SHP77 (cell line): ENCODE data around the gene FBXW7.

Experiments used
- DNase-seq, 2 experiments: peaks; one replicate each; lab custom pipeline; 2025; lab: John Stamatoyannopoulos, UW

Gene FBXW7

DNA sequence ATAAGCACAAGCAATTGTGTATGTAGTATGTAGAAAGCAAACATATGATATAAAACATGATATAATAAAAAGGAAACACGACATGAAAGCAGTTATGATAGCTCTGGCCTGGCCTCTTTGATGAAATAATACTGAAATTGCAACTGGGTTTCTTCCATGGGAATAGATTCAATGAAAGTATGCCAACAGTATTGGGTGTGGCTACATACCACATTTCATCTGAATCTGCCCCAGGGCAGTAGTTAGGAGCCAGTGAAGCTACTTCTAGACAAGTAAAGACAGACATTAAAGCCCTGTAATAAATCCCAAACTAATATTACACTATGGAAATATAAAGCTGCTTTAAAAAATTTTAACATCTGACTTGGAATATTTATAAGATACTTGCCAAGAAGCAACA is 207.3 kb downstream of the FBXW7 start:
- DNase-seq, result no peak

DNA sequence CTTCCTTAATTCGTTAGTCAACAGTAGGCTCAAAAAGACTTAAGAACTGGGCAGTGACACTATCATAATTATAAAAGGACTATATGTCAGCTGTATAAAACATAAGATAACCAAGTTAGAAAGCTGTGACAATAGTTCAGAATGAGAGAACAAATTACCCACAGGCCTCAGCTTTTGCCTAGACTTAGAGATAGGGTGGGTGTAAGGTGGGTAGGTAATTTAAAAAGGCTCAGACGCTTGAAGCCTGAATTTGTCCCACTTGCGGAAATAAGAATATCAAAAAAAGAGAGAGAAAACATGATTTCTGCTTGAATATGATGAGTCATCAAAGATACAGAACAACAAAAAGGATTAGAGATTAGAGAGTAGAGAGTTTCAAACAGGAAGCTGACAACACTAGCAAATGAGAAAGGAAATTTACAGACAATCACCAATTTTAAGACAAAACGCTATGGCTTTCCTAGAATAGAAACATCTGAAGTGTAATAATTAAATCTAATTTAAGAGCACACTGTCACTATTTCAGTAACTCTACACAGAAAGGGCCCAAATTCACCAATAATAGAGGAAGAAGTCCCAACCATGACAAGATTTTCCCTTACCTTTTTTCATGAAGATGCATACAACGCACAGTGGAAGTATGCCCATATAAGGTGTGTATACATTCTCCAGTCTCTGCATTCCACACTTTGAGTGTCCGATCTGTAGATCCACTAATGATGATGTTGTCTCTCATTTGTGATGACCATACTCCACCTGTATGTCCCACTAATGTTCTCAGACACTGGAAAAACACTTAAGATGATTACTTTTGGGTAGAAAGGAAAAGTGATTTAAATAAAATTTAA is 208.1 kb downstream of the FBXW7 start:
- DNase-seq, result no peak

DNA sequence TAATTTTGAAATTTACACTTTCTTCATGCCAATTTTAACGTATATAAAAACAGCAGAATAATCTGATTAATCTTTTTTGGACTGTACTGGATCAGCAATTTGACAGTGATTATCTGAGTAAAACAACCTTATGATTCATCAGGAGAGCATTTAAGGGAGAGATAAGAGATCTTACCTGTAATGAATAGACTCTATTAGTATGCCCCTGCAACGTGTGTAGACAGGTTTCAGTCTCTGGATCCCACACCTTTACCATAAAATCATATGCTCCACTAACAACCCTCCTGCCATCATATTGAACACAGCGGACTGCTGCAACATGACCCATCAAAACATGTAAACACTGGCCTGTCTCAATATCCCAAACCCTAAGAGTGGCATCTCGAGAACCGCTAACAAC is 210.1 kb downstream of the FBXW7 start:
- DNase-seq, result no peak

DNA sequence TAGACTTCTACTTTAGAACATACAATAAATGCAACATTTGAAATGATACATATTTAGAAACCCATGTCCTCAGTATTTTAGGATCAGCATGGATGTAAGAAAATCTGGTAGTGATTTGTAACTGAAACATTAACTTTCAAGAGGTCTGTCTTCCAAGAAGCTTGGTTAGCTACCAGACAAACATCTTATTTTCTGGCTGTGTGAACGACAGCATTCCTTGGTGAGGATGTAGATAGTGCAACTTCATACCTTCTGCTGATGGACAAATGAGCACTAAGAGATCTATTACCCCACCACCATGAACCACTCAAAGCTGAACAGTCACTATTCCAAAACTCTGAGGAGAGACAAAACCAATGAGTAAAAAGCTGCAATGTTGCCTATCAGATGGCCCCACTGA is 212.7 kb downstream of the FBXW7 start:
- DNase-seq, result no peak

DNA sequence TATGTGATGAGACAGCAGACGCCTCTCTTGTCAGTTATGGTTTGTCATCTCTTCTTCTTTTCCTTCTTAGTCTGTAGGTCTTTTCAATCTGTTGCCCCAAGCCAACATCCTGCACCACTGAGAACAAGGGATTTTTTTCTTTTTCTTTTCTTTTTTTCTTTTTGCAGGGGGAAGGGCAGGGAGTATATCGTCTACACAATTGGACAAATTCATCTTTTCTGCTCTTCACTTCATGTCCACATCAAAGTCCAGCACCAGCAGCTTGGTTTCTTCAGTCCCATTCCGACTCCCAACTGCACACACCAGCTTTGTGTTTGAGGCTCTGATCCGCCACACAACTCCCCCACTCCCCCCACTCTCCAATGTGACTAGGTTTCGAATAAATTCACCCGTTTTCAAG is 213.2 kb downstream of the FBXW7 start:
- DNase-seq, result no peak

DNA sequence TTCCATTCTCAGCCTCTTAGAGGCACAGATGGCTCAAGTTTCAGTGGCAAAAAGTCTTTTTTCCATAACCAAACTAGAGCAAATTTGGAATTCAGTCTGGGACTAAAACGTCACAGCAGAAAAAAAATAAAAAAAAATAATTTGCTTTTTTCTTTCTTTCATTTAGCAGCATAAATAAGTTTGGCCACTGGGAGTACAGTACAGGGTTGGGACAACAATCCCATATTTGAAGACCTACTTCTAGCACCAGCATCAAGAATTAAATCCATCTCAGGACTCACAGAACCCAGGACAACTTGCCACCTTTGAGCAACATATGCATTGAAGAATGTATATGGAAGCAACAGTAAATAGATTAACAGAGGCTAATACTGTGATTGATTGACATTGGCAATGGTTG is 214.0 kb downstream of the FBXW7 start:
- no peak for DNase-seq

DNA sequence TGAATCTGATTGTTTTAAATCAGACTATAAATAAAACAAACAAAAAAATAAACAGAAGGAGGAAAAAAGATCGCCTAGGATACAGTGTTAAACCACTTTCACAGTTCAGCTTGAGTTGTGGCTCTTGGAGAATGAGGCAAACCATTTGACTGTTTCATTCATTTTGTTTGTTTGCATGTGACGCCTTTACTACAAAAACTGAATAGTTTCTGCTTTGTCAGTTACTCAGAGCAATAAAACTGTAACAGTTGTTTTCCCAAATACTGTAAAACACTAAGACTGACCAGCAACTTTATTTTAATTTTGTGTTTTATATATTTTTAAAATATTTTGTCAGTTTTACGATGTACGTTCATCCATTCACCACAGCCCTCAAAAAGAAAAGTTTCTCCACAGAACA is 214.5 kb downstream of the FBXW7 start:
- no peak for DNase-seq

DNA sequence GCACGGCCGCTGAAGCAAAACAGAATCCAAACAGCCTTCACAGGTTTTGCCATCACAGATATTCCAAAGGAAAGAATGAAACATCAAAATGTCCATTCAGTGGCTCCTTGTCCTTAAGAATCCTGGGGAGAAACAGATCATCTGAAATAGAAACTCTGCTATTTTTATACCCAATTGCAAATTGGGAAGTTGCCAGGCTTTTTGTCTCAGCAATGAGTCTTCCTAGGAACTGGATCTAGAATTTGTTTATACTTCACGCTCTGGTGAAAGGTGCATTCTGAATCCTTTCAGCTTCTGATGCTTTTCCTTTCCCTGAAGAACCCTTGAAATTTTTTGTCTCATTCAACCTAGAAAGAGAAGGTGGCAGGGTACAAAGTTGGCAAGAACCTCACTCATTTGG is 218.9 kb downstream of the FBXW7 start:
- DNase-seq, result no peak

DNA sequence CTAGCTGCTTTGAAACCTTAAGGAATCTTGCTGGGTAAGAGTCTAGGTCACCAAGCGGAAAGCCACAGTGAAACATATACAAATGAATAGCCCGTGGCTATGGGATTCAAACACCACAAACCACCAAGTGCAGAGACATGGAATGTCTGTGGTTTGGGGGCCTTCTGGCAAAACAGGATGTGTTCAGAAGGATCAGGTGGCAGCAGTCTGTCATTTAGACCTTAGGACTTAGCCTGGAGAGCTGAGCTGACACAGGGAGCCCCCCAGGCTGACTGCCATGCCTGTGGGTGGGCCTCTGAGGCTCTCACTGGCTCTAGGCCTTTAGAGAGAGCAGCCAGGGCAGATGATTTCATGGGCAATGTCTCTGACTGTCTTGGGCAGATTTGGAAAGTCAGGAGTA is 225.6 kb downstream of the FBXW7 start:
- DNase-seq, result no peak

DNA sequence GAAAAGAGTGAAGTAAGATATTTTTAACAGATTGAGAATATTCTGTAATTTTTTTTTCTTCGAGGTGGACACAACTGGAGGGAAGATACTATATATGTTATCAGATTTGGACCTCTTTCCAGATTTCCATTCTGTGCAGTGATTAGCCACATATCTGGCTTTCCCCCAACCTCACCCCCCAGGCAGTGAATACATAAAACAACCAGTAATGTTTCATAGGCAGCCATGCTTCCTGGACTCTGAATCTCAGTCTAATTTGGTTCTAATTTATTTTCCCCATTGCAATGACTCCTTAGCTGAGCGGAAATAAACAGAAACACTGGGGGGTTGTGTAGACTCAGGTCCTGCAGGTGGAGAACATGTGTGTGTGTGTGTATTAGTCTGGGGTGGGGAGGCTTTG is 226.5 kb downstream of the FBXW7 start:
- DNase-seq, result no peak

DNA sequence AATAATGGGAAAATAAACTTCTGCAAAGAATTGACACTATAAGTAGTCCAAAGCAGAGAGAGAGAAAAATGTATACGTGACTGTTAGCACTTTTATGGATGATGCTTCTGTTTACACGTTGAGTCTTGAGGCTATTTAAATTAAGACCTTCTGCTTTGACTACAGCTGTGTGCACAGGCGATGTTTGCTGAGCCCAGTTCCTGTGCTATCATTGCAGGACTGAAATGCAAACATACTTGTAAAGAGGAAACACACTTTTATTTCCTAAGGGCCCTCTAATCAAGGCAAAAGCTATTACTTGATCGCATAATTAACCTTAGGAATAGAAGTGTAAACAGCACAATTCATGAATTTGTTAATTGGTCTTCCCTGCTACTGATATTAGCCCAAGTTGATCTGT is 226.9 kb downstream of the FBXW7 start:
- DNase-seq, result peak; percentile 34 to 66

DNA sequence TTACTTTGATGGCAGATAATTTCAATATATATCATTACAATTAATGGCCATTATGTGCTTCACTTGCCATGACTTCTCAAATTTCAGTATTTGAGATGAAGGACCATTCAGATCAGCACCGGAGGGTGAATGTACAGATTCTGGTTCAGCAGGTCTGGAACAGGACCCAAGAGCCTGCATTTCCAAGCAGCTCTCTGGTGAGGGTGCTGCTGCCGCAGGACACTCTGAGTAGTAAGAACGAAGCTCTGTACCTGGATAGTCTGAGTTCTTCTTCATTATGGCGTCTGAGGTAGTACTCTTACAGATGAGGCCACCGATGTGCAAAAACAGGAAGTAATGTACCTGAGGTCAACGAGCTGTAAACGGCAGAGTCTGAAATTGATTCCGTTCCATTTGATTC is 228.2 kb downstream of the FBXW7 start:
- no peak for DNase-seq

DNA sequence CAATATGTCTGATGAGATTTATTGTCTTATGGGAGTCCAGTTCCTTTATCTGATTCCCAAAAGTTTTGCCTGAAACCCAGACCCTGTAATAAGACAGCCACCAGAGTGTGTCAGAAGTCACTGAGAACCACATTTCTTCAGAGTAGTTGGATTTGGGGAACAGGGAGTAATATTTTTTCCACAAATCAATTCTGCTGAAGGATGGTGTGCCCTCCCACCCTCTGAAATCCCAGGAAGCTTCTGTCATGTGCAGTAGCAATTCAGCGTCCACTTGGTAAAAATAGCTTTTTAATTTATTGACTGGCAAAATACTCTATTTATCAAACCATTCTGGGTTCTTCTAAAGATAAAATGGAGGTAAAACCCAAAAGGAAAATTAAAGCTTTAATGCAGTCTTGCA is 229.4 kb downstream of the FBXW7 start:
- no peak for DNase-seq

DNA sequence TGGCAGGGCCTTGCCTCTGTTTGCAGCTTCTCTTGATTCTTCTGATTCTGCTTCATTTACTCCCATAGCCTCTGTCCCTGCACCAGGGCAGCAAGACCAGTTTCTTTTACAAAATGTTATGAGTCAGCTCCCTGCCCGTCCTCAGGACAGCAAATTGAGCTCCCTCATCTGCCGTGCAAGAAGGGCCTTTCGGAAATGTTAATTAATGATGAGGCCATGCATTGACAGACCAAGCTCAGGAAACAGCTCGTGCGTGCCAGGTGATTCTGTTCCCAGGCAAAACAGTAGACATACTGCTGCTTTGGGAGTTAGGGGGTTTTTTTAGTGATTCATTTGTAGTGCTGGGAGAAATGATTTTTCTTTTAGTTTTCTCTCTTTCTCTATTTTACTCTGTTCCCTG is 231.7 kb downstream of the FBXW7 start:
- DNase-seq, result no peak

DNA sequence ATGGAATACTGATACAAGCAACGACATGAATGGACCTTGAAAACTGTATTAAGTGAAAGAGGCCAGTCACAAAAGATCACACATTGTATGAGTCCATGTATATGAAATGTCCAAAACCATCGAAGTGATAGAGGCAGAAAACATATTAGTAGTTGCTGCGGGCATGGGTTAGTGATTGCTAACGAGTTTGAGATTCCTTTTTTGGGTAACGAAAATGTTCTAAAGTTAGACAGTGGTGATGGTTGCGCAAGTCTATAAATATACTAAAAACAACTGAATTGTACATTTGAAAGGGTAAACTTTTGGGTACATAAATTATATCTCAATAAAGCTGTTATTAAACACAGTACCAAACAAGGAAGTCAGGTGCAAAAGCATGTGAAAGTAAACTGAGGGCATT is 234.5 kb downstream of the FBXW7 start:
- no peak for DNase-seq

DNA sequence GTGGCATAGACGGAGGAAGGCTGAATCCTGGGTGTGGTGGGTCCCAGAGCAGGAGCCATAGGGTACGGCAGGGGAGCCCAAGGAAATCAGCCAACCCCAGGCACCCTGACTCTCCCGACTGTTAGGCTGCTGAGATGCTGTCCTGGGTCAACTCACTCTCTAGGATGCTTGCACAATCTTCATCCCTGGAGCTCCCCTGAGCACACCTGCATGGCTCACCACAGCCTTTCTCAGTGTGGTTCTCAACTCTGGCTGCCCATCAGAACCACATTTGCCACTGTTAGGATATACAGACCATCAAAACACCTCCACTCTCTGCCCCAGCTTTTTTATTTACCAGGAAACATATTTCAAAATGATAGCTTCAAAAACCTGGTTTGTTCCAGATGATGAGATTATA is 236.3 kb downstream of the FBXW7 start:
- DNase-seq, result no peak

DNA sequence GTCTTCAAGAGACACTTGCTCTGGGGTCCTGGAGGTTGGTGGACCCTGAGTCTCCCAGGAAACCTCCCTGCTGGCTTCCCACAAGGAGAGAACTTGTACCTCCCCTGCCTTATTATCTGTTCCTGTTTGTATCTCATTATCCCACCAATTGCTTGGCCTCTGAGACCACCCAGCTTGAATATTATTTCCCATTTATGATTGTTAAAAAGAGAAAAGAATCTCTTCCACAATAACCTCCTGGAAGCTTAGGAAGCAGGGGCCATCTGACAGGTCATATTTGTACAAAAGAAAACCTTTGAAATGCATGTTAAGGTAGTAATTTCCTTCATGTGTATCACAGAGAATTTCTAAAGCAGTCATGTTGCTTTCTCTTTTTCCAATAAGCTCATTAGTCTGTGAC is 239.5 kb downstream of the FBXW7 start:
- DNase-seq, result no peak

DNA sequence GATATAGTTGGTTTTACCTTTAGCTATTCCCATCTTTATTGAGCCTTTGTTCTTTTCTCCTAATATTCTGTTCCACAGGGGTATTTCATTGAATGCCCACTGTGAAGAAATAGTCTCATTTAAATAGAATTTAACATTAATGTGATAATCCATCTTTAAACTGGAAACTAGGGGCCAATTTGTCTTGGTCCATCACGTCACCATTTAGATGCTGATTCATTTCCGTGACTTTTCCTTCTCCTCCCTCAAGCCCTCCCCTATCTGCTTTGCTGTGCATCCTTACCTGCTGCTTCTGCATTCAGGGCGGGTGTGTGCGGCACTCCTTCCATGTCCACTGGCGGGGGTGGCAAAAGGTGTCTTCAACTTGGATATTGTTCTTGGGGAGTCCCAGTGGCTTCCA is 241.1 kb downstream of the FBXW7 start:
- no peak for DNase-seq

DNA sequence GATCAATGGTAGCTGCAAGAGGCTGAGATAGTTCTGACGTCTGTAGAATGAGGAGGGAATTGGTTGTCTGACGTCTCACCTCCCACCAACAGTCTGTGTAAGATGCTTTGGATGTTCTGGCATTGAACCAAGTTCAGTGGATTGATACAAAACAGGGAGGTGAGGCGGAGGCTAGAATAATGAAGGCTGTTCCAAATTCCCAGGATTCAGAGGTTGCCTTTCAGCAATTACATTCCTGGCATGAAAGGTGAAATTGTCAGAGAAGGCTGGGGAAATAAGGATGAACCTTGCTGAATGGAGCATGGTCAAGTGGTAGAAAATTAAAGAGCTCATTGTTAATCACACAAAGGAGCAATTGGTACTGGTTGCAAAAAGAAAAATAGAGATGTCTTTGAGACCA is 241.6 kb downstream of the FBXW7 start:
- DNase-seq, result no peak

DNA sequence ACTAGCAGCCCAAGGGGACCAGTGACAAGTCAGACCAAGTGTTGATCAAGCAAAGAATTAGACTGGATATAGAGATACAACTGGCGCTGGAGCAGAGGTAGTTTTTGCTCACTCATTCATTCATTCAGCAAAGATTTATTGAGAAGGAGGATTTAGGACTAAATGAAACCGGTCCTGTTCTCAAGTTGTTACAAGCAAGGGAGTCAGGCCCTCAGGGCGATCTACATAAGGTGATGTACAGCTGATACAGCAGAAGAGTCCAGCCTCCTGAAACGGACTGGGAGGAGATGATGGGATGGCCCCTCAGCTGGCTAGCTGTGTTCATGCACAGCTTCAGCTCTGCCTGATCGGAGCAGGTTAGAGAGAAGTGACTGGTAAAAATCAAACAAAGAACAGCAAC is 242.4 kb downstream of the FBXW7 start:
- no peak for DNase-seq

DNA sequence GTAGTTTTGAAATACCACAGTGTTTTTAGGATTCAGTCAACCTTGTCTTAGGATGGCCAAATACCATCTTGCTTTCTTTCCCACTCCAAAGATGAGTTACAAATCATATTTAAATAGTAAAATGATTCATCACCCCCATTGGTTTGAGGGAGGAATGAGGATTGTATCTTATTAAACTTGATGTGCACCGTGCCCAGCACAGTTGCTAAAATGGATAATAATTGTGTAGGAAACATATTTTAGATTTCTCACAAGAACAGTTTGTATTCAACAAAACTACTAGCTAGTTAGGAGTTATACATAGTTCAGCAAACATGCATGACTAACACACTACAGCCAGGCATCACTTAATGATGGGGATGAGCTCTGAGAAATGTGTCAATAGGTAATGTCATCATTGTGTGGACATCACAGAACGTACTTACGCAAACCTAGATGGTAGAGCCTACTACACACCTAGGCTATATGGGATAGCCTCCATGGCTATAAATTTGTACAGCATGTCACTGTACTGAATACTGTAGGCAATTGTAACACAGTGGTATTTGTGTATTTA is 245.4 kb downstream of the FBXW7 start:
- no peak for DNase-seq

DNA sequence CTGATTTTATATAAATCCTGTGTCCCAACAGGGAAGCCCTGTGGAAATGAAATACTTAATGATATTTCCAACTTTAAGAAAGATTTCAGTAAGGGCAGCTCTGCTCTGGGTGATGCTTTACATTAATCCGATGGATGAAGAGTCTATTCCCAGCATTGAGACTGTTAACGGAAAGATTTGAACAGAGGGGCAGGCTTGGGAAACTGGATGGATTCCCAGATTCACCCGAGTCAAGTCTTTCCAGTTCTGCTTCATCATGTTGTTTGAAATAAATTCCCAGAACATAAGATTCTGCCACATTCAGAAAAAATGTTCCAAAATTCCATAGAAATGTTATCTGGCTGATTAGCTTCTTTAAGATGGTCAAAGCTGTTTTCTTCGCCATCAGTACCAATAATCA is 246.0 kb downstream of the FBXW7 start:
- no peak for DNase-seq

DNA sequence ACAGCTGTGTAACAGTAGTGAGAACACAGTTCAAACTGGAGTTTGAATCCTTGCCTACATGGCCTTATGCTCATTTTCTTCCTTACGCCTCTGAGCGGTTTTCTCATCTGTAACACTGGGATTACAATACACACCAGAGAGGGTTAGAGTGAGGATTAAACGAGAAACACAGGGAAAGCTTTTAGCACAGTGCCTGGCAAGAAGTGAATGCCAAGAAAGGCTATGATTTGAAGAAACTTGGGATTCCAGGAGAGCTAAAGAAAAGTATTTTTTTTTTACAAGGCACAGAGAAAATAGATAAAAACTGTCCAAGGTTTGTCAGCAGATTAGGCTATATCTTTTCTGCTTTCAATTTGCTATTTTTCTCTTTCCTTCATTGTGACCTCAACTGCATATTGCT is 246.4 kb downstream of the FBXW7 start:
- no peak for DNase-seq

DNA sequence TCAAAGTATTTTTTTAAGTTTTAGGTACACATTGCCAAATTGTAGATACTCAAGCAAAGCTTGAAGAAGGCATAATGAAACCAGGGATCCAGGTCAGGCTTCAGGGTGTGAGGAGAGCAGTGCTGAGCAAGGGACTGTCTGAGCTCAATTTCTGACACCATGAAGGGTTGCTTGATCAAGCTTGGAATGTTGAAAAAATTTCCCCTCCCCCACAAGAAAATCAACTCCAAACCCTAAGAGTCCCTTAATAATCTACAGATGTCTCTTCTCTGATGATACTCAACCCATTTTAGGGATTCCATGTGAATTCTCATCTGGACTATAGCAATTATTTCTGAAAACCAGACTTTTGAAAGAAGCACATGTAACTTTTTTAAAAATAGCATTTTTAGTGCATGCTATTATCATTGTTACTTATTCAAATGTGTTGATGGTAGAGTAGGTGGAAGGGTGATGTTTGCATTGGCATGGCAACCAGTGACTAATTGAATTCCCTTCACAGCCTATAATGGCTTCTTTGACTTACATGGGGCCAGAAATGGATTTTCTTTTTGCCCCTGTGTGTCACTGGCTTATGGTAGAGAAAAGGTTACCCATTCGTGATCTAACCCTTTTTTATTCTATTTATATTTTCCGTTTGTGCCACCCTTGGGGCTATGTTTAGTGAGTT is 252.0 kb downstream of the FBXW7 start:
- DNase-seq, result no peak
